ENCODE measurements around the gene TNNT1.

GRCh38 chr19:55179606-55180484 lies 30.8 kb upstream of the TNNT1 start, which contains the start of gene SYT5:
- TF ChIP-seq, protein P1, sequence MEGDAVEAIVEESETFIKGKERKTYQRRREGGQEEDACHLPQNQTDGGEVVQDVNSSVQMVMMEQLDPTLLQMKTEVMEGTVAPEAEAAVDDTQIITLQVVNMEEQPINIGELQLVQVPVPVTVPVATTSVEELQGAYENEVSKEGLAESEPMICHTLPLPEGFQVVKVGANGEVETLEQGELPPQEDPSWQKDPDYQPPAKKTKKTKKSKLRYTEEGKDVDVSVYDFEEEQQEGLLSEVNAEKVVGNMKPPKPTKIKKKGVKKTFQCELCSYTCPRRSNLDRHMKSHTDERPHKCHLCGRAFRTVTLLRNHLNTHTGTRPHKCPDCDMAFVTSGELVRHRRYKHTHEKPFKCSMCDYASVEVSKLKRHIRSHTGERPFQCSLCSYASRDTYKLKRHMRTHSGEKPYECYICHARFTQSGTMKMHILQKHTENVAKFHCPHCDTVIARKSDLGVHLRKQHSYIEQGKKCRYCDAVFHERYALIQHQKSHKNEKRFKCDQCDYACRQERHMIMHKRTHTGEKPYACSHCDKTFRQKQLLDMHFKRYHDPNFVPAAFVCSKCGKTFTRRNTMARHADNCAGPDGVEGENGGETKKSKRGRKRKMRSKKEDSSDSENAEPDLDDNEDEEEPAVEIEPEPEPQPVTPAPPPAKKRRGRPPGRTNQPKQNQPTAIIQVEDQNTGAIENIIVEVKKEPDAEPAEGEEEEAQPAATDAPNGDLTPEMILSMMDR (IDR thresholded peaks at IDR 0.05): no peak
- TF ChIP-seq POLR2A (IDR thresholded peaks at IDR 0.05): no peak
